ENCODE data around the gene UNC45B. TPM values are rescaled to one million over a fixed set of nuclear protein-coding genes. Genes with fewer than 3 reads are reported as not detected.
A peak's percentile ranks its signal among the peaks of the same experiment; 100 is the strongest.

The UNC45B gene
- polyA plus RNA-seq, 1 donor from 2014 or later = not detected

DNA sequence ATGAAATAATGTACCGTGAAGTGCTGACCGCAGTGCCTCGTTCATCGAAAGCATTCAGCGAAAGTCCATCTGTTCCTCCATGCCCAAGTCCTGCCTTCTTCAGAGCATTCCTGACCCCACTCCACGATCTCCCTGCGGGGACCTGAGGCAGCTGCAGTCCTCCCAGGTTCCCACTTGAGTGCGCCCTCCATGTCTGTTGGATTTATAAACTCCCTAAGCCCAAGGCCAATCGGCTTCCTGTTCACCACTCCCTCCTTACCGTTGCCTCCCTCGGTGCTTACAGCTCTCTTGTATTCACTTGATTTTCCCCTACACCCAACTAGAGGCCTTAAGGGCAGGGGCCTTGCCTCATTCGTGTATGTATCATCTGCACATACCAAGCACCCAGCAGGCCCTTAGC, 30.8 kb upstream of the UNC45B start:
- H2AFZ ChIP-seq (ENCODE audit: low read depth, low read length) = no peak overlapping the region
- H3K27me3 ChIP-seq (ENCODE audit: insufficient read depth, low read depth, low read length) = no peaks in the 10 kb centered on the region
- H3K4me2 ChIP-seq (ENCODE audit: low read length) = no peak overlapping the region
- H3K79me2 ChIP-seq (replicated peaks; ENCODE audit: insufficient read depth, low read length) = no peaks in the 10 kb centered on the region
- H4K20me1 ChIP-seq (ENCODE audit: insufficient read depth) = no peaks in the 10 kb centered on the region
- no peak overlapping the region for H3K4me3 ChIP-seq (ENCODE audit: low read length)
- no peaks in the 10 kb centered on the region for H3K9me3 ChIP-seq (ENCODE audit: low read length)
- TF ChIP-seq TAF1 (IDR thresholded peaks at IDR 0.05; ENCODE audit: low read depth) = no peak
- no peak for TF ChIP-seq POLR2AphosphoS5 (IDR thresholded peaks at IDR 0.05)
- TF ChIP-seq, protein P1, sequence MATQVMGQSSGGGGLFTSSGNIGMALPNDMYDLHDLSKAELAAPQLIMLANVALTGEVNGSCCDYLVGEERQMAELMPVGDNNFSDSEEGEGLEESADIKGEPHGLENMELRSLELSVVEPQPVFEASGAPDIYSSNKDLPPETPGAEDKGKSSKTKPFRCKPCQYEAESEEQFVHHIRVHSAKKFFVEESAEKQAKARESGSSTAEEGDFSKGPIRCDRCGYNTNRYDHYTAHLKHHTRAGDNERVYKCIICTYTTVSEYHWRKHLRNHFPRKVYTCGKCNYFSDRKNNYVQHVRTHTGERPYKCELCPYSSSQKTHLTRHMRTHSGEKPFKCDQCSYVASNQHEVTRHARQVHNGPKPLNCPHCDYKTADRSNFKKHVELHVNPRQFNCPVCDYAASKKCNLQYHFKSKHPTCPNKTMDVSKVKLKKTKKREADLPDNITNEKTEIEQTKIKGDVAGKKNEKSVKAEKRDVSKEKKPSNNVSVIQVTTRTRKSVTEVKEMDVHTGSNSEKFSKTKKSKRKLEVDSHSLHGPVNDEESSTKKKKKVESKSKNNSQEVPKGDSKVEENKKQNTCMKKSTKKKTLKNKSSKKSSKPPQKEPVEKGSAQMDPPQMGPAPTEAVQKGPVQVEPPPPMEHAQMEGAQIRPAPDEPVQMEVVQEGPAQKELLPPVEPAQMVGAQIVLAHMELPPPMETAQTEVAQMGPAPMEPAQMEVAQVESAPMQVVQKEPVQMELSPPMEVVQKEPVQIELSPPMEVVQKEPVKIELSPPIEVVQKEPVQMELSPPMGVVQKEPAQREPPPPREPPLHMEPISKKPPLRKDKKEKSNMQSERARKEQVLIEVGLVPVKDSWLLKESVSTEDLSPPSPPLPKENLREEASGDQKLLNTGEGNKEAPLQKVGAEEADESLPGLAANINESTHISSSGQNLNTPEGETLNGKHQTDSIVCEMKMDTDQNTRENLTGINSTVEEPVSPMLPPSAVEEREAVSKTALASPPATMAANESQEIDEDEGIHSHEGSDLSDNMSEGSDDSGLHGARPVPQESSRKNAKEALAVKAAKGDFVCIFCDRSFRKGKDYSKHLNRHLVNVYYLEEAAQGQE (IDR thresholded peaks at IDR 0.05; ENCODE audit: borderline replicate concordance) = no peak
- TF ChIP-seq CTCF (IDR thresholded peaks at IDR 0.05; ENCODE audit: poor library complexity, severe bottlenecking) = no peak
- no peak for TF ChIP-seq SMC3 (conservative IDR thresholded peaks at IDR 0.05; ENCODE audit: poor library complexity)
- TF ChIP-seq EP300 (conservative IDR thresholded peaks at IDR 0.05; ENCODE audit: poor library complexity, severe bottlenecking) = no peak
- TF ChIP-seq EZH2 (IDR thresholded peaks at IDR 0.05; ENCODE audit: borderline replicate concordance, insufficient read depth, low read length, poor library complexity, severe bottlenecking) = no peak
- TF ChIP-seq RAD21 (conservative IDR thresholded peaks at IDR 0.05) = no peak
- TF ChIP-seq MXI1 (conservative IDR thresholded peaks at IDR 0.05; ENCODE audit: poor library complexity, severe bottlenecking) = no peak
- H3K27ac ChIP-seq (ENCODE audit: low read length) = no peak overlapping the region
- H3K9me2 ChIP-seq (ENCODE audit: insufficient read depth, low read length) = no peaks in the 10 kb centered on the region
- no peaks in the 10 kb centered on the region for H3F3A ChIP-seq (ENCODE audit: insufficient read depth, low read length, poor library complexity, severe bottlenecking)
- no peak overlapping the region for H3K9ac ChIP-seq (ENCODE audit: low read length)
- no peaks in the 10 kb centered on the region for H3K36me3 ChIP-seq (ENCODE audit: insufficient read depth, low read length)

DNA sequence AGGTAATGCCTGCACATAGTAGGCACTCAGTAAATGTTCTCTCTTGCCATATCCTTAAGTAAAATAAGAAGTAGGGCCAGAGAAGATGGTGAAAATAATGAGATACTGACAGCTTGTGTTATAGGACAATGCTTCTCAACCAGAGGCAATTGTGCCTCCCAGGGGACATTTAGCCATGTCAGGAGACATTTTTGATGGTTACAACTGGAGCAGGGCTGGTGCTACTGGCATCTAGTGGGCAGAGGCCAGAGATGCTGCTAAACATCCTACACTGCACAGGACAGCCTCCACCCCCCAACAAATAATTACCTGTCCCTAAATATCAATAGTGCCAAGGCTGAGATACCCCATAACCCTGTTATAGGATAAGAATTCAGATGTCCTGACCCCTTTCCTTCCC, 29.6 kb upstream of the UNC45B start:
- Histone ChIP-seq H3K79me2 (replicated peaks; ENCODE audit: insufficient read depth, low read length) (no peaks in the 10 kb centered on the region), H3K4me2 (ENCODE audit: low read length) (no peak overlapping the region), H3K36me3 (ENCODE audit: insufficient read depth, low read length) (no peaks in the 10 kb centered on the region), H3K27ac (ENCODE audit: low read length) (no peak overlapping the region), H3K9ac (ENCODE audit: low read length) (no peak overlapping the region), H3K27me3 (ENCODE audit: insufficient read depth, low read depth, low read length) (no peaks in the 10 kb centered on the region), H3F3A (ENCODE audit: insufficient read depth, low read length, poor library complexity, severe bottlenecking) (no peaks in the 10 kb centered on the region), H3K4me3 (ENCODE audit: low read length) (peak overlapping the region; percentile 89), H3K9me3 (ENCODE audit: low read length) (no peaks in the 10 kb centered on the region), H2AFZ (ENCODE audit: low read depth, low read length) (no peak overlapping the region), H3K9me2 (ENCODE audit: insufficient read depth, low read length) (no peaks in the 10 kb centered on the region), H4K20me1 (ENCODE audit: insufficient read depth) (no peaks in the 10 kb centered on the region)
- TF ChIP-seq MXI1 (conservative IDR thresholded peaks at IDR 0.05; ENCODE audit: poor library complexity, severe bottlenecking) (no peak), CTCF (IDR thresholded peaks at IDR 0.05; ENCODE audit: poor library complexity, severe bottlenecking) (no peak), TAF1 (IDR thresholded peaks at IDR 0.05; ENCODE audit: low read depth) (no peak), RAD21 (conservative IDR thresholded peaks at IDR 0.05) (no peak), POLR2AphosphoS5 (IDR thresholded peaks at IDR 0.05) (no peak), EP300 (conservative IDR thresholded peaks at IDR 0.05; ENCODE audit: poor library complexity, severe bottlenecking) (no peak), SMC3 (conservative IDR thresholded peaks at IDR 0.05; ENCODE audit: poor library complexity) (no peak), EZH2 (IDR thresholded peaks at IDR 0.05; ENCODE audit: borderline replicate concordance, insufficient read depth, low read length, poor library complexity, severe bottlenecking) (no peak)
- TF ChIP-seq, protein P1 (IDR thresholded peaks at IDR 0.05; ENCODE audit: borderline replicate concordance) = no peak
